Measurements from ENCODE around the gene KLHL35.

GRCh38 chr11:75481922-75482606, 49.1 kb upstream of the KLHL35 start:
- TF ChIP-seq CTCF (conservative IDR thresholded peaks at IDR 0.05; ENCODE audit: low read length) (no peak), EZH2phosphoT487 (IDR thresholded peaks at IDR 0.05; ENCODE audit: borderline replicate concordance, low read depth, low read length) (no peak)
